Coronary artery (tissue), 2 donors: ENCODE measurements around the gene CHST6.
"Not testable (repeated sequence)": the region's sequence is repeated elsewhere in the genome, so short reads cannot be mapped to it uniquely, and the experiment has no call there.

Source experiments
- DNase-seq: peaks from one replicate; pipeline ENCODE4 v3.0.0-alpha.2; 2017; ENCODE audit warnings: low spot score
- H3K27ac ChIP-seq, 2 donors: fragments of 200-600 bp; sonication (generic); one replicate each; pipeline ENCODE4 v1.5.1; 2016 to 2019
- H3K4me3 ChIP-seq: fragments of 200-600 bp; sonication (generic); 2 replicates; pipeline ENCODE4 v1.5.1; 2016; ENCODE audit warnings: mild to moderate bottlenecking, moderate library complexity
- TF ChIP-seq, protein P1 (sequence below): fragments of 200-600 bp; sonication (generic); IDR thresholded peaks from one replicate; pipeline ENCODE4 v1.5.1; 2019; ENCODE audit warnings: antibody characterized with exemption

The CHST6 gene

DNA sequence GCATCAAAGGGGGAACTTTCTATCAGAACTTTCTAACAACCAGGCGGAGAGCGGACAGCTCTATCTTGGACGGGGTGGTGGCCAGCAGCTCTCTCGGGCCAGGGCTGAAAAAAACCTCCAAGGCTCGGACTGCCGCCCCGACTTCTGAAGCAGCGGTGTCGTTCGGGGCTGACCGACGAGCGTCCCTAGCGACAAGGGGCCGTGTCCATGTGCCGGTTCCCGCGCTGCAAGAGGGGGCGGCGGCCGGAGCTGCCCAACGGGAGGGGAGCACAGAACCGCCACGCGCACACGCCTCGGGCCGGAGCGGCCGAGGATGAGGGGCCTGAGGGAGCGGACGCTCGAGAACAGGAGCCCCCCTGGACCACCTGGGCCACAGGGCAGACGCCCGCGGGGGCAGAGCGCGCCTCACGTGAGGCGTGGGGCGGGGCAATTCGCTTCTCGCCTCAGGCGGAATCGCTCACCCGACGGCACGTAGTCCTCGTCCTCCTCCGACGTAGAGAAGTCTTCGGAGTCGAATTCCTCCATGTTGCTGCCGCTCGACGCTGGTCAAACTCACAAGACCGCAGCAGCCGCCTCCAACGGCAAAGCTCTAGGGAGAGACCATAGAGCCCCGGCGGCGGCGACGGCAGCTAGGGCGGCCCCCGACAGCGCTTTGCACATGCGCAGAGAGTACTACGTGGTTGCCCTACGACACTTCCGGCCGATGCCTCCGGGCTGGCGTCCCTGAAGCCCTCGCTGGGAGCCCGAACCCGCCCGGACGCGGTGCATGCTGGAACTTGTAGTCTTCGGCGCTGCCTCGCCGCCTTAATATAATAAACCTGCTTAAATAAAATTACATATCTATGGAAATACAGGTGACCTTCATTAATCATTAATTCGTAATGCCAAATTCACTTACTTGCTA, 62.2 kb downstream of the CHST6 start, which contains the start of gene CFDP1:
Gene CFDP1 (minus strand): TSS at position 676 of the 904 bp plus-strand sequence. CDS start 151 bp downstream, at position 525.
- DNase-seq, result peak; percentile 95
- TF ChIP-seq, protein P1, sequence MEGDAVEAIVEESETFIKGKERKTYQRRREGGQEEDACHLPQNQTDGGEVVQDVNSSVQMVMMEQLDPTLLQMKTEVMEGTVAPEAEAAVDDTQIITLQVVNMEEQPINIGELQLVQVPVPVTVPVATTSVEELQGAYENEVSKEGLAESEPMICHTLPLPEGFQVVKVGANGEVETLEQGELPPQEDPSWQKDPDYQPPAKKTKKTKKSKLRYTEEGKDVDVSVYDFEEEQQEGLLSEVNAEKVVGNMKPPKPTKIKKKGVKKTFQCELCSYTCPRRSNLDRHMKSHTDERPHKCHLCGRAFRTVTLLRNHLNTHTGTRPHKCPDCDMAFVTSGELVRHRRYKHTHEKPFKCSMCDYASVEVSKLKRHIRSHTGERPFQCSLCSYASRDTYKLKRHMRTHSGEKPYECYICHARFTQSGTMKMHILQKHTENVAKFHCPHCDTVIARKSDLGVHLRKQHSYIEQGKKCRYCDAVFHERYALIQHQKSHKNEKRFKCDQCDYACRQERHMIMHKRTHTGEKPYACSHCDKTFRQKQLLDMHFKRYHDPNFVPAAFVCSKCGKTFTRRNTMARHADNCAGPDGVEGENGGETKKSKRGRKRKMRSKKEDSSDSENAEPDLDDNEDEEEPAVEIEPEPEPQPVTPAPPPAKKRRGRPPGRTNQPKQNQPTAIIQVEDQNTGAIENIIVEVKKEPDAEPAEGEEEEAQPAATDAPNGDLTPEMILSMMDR, result no peak
- Histone ChIP-seq H3K4me3 (peak within 1 kb of the TSS; percentile 72), H3K27ac (peak within 1 kb of the TSS; percentile 91 to 98)

DNA sequence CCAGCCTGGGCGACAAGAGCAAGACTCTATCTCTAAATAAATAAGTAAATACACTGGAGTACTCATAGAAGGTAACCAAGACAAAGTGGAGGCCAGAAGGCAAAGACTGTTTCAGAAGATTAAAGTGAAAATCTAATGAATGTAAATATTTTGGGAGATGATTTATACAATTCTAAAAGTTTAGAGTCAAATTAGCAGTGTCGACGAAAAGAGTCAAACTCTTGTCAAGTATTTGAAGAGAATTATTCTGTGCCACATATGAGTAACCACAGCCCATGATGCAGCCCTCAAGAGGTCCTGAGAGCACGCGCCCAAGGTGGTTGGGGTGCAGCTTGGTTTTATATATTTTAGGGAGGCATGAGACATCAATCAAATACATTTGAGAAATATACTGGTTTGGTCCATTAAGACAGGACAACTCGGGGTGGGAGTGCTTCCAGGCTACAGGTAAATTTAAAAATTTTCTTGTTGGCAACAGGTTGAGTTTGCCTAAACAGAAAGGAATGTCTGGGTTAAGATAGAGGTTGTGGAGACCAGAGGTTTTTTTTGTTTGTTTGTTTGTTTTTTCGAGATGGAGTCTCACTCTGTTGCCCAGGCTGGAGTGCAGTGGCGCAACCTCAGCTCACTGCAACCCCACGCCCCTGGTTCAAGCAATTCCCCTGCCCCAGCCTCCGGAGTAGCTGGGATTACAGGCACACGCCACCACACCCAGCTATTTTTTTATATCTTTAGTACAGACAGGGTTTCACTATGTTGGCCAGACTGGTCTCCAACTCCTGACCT, 65.4 kb downstream of the CHST6 start:
- Histone ChIP-seq H3K27ac (no peak overlapping the region), H3K4me3 (no peak overlapping the region)
- TF ChIP-seq, protein P1, result no peak
- no peak for DNase-seq

DNA sequence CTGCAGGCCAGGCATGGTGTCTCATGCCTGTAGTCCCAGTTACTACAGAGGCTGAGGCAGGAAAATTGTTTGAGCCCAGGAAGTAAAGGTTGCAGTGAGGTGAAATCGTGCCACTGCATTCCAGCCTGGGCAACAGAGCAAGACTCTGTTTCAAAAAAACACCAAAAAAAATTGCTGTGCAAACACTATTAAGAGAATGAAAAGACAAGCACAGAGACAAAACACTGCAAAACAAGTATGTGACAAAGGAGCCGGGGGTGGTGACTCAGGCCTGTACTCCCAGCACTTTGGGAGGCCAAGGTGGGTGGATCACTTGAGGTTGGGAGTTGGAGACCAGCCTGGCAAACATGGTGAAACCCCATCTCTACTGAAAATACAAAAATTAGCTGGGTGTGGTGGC, 68.7 kb downstream of the CHST6 start:
- H3K4me3 ChIP-seq, H3K27ac ChIP-seq, DNase-seq: not testable (repeated sequence)

DNA sequence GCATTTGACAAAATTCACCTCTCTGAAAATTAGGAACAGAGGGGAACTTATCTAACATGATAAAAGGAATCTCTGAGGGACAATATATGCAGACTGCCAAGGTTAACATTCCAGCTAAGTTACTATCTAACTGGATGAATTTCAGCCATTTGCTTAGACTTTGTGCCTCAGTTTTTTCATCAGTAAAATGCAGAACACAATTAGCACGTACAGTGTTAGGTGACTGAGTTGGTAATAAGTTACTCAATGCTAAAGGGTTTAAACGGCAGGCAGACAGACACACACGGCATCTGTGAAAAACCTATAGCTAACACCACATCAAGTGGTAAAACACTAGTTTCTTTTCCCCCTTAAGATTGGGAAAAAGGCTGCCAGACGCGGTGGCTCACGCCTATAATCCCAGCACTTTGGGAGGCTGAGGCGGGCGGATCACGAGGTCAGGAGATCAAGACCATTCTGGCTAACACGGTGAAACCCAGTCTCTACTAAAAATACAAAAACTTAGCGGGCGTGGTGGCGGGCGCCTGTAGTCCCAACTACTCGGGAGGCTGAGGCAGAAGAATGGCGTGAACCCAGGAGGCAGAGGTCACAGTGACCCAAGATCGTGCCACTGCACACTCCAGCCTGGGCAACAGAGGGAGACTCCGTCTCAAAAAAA, 71.0 kb downstream of the CHST6 start:
- H3K4me3 ChIP-seq, DNase-seq, H3K27ac ChIP-seq: not testable (repeated sequence)

DNA sequence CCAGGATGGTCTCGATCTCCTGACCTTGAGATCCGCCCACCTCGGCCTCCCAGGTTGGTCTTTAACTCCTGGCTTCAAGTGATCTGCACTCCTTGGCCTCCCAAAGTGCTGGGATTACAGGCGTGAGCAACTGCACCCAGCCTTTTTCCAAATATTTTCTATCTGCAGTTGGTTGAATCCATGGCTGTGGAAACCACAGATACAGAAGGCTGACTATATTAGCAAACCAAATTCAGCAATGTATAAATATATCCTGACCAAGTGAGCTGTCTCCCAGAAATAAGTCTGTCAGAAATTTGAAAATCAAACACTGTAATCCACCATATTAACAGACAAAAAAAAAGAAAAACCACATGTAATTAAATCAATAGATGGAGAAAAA, 71.5 kb downstream of the CHST6 start:
- no peak for DNase-seq
- TF ChIP-seq, protein P1, result no peak
- no peak overlapping the region for H3K27ac ChIP-seq

More for the DNA sequence above, 71.5 kb downstream of the CHST6 start:
- H3K4me3 ChIP-seq, result no peak overlapping the region
